ENCODE results near the gene PRR35. TPM values are rescaled to one million over a fixed set of nuclear protein-coding genes. Genes with fewer than 3 reads are reported as not detected.

PRR35 gene
- total RNA-seq = not detected

GRCh38 chr16:560204-560700, at the start of gene PRR35:
TSS of gene PRR35 (plus strand) at chr16:560394. CDS start at chr16:563295, 2,901 bp downstream.
- POLR2A ChIA-PET = no interaction called here

DNA sequence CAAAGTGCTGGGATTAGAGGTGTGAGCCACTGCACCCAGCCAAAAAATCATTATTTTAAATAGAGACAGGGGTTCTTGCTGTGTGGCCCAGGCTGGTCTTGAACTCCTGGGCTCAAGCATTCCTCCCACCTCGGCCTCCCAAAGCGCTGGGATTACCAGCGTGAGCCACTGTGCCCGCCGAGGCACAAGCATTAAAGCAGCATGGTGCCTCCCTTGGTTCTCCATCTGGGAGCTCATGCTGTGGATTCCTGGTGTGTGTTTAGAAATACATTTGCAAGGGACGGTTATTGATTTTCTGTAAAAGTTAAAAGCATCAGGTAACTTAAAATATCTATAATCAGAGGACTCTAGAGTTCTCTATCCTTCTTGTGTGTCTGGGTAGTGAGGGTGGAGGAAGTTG, 47.4 kb upstream of the PRR35 start:
- Mint-ChIP-seq H3K4me1 (ENCODE audit: low read depth) (no peaks in the 10 kb centered on the region), H3K27me3 (no peaks in the 10 kb centered on the region), H3K27ac (no peak overlapping the region), H3K4me3 (no peak overlapping the region), H3K9me3 (no peaks in the 10 kb centered on the region), H3K36me3 (ENCODE audit: low read depth) (no peaks in the 10 kb centered on the region)
- ChIA-PET CTCF (no interaction called here), POLR2A (no interaction called here)
- DNase-seq = no peak
- intact Hi-C loops (cut with micrococcal nuclease) = no loop called here
- ATAC-seq = no peak
- TF ChIP-seq, protein P1, sequence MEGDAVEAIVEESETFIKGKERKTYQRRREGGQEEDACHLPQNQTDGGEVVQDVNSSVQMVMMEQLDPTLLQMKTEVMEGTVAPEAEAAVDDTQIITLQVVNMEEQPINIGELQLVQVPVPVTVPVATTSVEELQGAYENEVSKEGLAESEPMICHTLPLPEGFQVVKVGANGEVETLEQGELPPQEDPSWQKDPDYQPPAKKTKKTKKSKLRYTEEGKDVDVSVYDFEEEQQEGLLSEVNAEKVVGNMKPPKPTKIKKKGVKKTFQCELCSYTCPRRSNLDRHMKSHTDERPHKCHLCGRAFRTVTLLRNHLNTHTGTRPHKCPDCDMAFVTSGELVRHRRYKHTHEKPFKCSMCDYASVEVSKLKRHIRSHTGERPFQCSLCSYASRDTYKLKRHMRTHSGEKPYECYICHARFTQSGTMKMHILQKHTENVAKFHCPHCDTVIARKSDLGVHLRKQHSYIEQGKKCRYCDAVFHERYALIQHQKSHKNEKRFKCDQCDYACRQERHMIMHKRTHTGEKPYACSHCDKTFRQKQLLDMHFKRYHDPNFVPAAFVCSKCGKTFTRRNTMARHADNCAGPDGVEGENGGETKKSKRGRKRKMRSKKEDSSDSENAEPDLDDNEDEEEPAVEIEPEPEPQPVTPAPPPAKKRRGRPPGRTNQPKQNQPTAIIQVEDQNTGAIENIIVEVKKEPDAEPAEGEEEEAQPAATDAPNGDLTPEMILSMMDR (IDR thresholded peaks at IDR 0.05) = no peak

More at GRCh38 chr16:560204-560700, at the start of gene PRR35:
- no peak for ATAC-seq
- Mint-ChIP-seq H3K9me3 (no peaks in the 10 kb centered on the region), H3K4me1 (ENCODE audit: low read depth) (no peaks in the 10 kb centered on the region), H3K36me3 (ENCODE audit: low read depth) (no peaks in the 10 kb centered on the region), H3K27ac (no peak within 1 kb of the TSS), H3K27me3 (peaks cover 6% of the 10 kb centered on the region), H3K4me3 (no peak within 1 kb of the TSS)
- TF ChIP-seq, protein P1 (IDR thresholded peaks at IDR 0.05) = no peak
- DNase-seq = no peak
- intact Hi-C loops (cut with micrococcal nuclease) = no loop called here
- CTCF ChIA-PET = no interaction called here

GRCh38 chr16:513950-514349, 46.2 kb upstream of the PRR35 start:
- intact Hi-C loops (cut with micrococcal nuclease) = no loop called here

GRCh38 chr16:515175-515938, 44.8 kb upstream of the PRR35 start:
- ATAC-seq (no peak), DNase-seq (no peak)
- POLR2A ChIA-PET = no interaction called here
- Mint-ChIP-seq H3K36me3 (ENCODE audit: low read depth) (no peaks in the 10 kb centered on the region), H3K9me3 (no peaks in the 10 kb centered on the region), H3K27me3 (no peaks in the 10 kb centered on the region), H3K4me3 (no peak overlapping the region), H3K27ac (no peak overlapping the region), H3K4me1 (ENCODE audit: low read depth) (no peaks in the 10 kb centered on the region)
- TF ChIP-seq, protein P1 (IDR thresholded peaks at IDR 0.05) = no peak
- intact Hi-C loops (cut with micrococcal nuclease) = no loop called here
- CTCF ChIA-PET = interaction anchor here (0.9 kb wide), 1 partner anchor 28 kb away, joined by 3 read pairs; no protein-coding TSS in a partner anchor

More at GRCh38 chr16:513950-514349, 46.2 kb upstream of the PRR35 start:
- TF ChIP-seq, protein P1 (IDR thresholded peaks at IDR 0.05) = no peak
- no peak overlapping the region for H3K27ac Mint-ChIP-seq
- ChIA-PET CTCF (no interaction called here), POLR2A (no interaction called here)
- H3K27me3 Mint-ChIP-seq = no peaks in the 10 kb centered on the region
- H3K4me1 Mint-ChIP-seq (ENCODE audit: low read depth) = no peaks in the 10 kb centered on the region
- ATAC-seq (no peak), DNase-seq (no peak)
- H3K9me3 Mint-ChIP-seq = no peaks in the 10 kb centered on the region
- no peak overlapping the region for H3K4me3 Mint-ChIP-seq
- H3K36me3 Mint-ChIP-seq (ENCODE audit: low read depth) = no peaks in the 10 kb centered on the region

DNA sequence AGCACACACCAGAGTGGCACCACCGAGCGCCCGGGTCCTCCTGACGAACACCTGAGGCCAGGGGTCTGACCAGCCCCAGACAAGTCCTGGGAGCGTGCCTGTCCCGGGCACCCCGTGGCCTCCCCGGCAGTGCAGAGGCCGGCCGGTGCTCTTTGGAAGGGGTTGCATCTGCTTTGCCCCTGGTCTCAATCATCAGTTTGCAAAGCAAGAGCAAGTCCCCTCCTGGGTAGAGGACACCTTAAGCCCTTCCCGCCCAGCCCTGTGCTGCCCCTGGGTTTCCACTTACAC, 44.3 kb upstream of the PRR35 start:
- Mint-ChIP-seq H3K4me3 (no peak overlapping the region), H3K4me1 (ENCODE audit: low read depth) (no peaks in the 10 kb centered on the region), H3K36me3 (ENCODE audit: low read depth) (no peaks in the 10 kb centered on the region), H3K27ac (no peak overlapping the region), H3K27me3 (no peaks in the 10 kb centered on the region), H3K9me3 (no peaks in the 10 kb centered on the region)
- ATAC-seq = no peak
- CTCF ChIA-PET = no interaction called here
- TF ChIP-seq, protein P1 (IDR thresholded peaks at IDR 0.05) = no peak
- POLR2A ChIA-PET = no interaction called here
- intact Hi-C loops (cut with micrococcal nuclease) = no loop called here
- DNase-seq = no peak

All from activated CD8-positive, alpha-beta T cell treated with anti-CD3 and anti-CD28 coated beads for 36 hours (primary cell).